ENCODE results near the gene BTNL9. TPM values are rescaled to one million over a fixed set of nuclear protein-coding genes. Genes with fewer than 3 reads are reported as not detected.
"Not testable (repeated sequence)": the region's sequence is repeated elsewhere in the genome, so short reads cannot be mapped to it uniquely, and the experiment has no call there.

The BTNL9 gene
- total RNA-seq, 6 experiments from 2014 or later = 5.3 to 11.6 (median 7.8) TPM

- Histone ChIP-seq H3K4me3 (no peak overlapping the region), H3K9me3 (no peaks in the 10 kb centered on the region), H3K27ac (no peak overlapping the region), H3K36me3 (no peaks in the 10 kb centered on the region), H3K27me3 (no peaks in the 10 kb centered on the region), H3K4me1 (no peaks in the 10 kb centered on the region)
- ATAC-seq (no peak), DNase-seq (no peak)
- WGBS (ENCODE audit: insufficient coverage, low coverage, low lambda C conversion rate, missing lambda C conversion rate) = 31% methylated on average over 5 of the region's 11 CpGs
- no peak for TF ChIP-seq POLR2A (IDR thresholded peaks at IDR 0.05)
- no peak for TF ChIP-seq CTCF (IDR thresholded peaks at IDR 0.05)
- intact Hi-C loops (cut with DNase I) = no loop called here
Measured at GRCh38 chr5:181099602-181100086, 59.6 kb downstream of the BTNL9 start.

- no peaks in the 10 kb centered on the region for H3K9me3 ChIP-seq
- ATAC-seq (no peak), DNase-seq (no peak)
- WGBS (ENCODE audit: insufficient coverage, low coverage, low lambda C conversion rate, missing lambda C conversion rate) = 16% methylated on average over 8 of the region's 62 CpGs
- H3K4me1 ChIP-seq = no peaks in the 10 kb centered on the region
- H3K36me3 ChIP-seq = no peaks in the 10 kb centered on the region
- TF ChIP-seq CTCF (IDR thresholded peaks at IDR 0.05) = no peak
- no peak for TF ChIP-seq POLR2A (IDR thresholded peaks at IDR 0.05)
- intact Hi-C loops (cut with DNase I) = no loop called here
- H3K27ac ChIP-seq = no peak overlapping the region
- H3K4me3 ChIP-seq = no peak overlapping the region
- H3K27me3 ChIP-seq = no peaks in the 10 kb centered on the region
Measured at GRCh38 chr5:181100121-181100875, 60.2 kb downstream of the BTNL9 start.

DNA sequence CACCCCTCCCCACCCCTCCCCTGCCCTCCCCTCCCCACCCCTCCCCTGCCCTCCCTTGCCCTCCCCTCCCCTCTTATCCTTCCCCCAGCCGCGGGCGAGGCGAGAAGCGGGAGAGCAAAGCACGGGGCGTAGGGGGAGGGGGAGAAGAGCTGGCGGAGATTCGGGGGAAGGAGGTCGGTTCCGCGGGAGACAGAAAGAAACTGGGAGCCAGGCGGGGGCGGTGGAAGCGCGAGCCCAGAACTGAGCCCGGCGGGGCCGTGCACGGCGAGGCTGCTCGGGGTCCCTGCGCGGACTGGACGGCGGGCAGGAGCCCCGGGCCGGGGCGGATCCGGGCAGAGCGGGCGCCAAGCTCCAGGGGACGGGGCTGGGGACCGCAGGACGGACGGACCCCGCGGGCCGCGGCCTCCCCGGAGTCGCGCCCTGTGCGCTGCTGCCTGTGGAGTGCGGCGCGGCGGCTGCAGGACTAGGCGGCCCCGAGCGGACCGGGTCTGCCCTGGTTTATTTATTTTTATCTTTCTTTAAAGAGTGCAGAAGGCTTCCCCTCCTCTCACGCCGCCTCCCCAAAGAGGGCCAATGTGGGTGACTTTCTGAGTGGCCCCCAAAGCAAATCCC lies 61.1 kb downstream of the BTNL9 start:
- not testable (repeated sequence) for DNase-seq

GRCh38 chr5:181101930-181102674 lies 62.0 kb downstream of the BTNL9 start:
- no CpG with 5 or more reads among the region's 30 CpGs for WGBS (ENCODE audit: insufficient coverage, low coverage, low lambda C conversion rate, missing lambda C conversion rate)
- not testable (repeated sequence) for H3K9me3 ChIP-seq

More for the DNA sequence above, 61.1 kb downstream of the BTNL9 start:
- H3K4me3 ChIP-seq; intact Hi-C loops (cut with DNase I); H3K27ac ChIP-seq; H3K27me3 ChIP-seq; H3K9me3 ChIP-seq; H3K4me1 ChIP-seq; H3K36me3 ChIP-seq: not testable (repeated sequence)
- ATAC-seq = peak in 3 of 4 donors; percentile 12 to 53 (median 29)
- 0% methylated on average over 6 of the region's 54 CpGs for WGBS (ENCODE audit: insufficient coverage, low coverage, low lambda C conversion rate, missing lambda C conversion rate)

DNA sequence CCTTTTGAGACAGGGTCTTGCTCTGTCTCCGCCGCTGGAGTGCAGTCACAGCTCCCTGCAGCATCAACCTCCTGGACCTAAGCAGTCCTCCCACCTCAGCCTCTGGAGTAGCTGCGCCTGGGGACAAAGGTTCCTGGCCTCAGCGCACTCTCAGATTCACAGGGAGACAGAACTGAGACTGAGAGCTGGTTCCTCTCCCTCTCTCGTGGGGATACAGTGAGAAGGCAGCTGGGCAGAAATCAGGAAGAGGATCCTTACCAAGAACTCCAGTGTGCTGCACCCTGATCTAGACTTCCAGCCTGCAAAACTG lies 64.1 kb downstream of the BTNL9 start:
- H3K27ac ChIP-seq; H3K9me3 ChIP-seq; H3K4me1 ChIP-seq; H3K36me3 ChIP-seq; H3K27me3 ChIP-seq; H3K4me3 ChIP-seq; intact Hi-C loops (cut with DNase I): not testable (repeated sequence)
- WGBS (ENCODE audit: insufficient coverage, low coverage, low lambda C conversion rate, missing lambda C conversion rate) = 6% methylated on average over 5 of the region's 5 CpGs
- ATAC-seq (peak in 3 of 4 donors; percentile 4 to 25 (median 19)), DNase-seq (peak in 1 of 3 donors; percentile 32)

More at GRCh38 chr5:181101930-181102674, 62.0 kb downstream of the BTNL9 start:
- H3K4me1 ChIP-seq; H3K27me3 ChIP-seq; intact Hi-C loops (cut with DNase I); H3K36me3 ChIP-seq; H3K27ac ChIP-seq; DNase-seq; ATAC-seq; H3K4me3 ChIP-seq: not testable (repeated sequence)

- H3K27me3 ChIP-seq; H3K36me3 ChIP-seq; intact Hi-C loops (cut with DNase I); H3K27ac ChIP-seq; H3K4me1 ChIP-seq; H3K4me3 ChIP-seq; H3K9me3 ChIP-seq: not testable (repeated sequence)
- DNase-seq = peak in 1 of 3 donors; percentile 26
- 25% methylated on average over 2 of the region's 20 CpGs for WGBS (ENCODE audit: insufficient coverage, low coverage, low lambda C conversion rate, missing lambda C conversion rate)
- peak in 1 of 4 donors; percentile 9 for ATAC-seq
Measured at GRCh38 chr5:181104606-181105390, 64.7 kb downstream of the BTNL9 start.
